ENCODE data around the gene SEMG1.

DNA sequence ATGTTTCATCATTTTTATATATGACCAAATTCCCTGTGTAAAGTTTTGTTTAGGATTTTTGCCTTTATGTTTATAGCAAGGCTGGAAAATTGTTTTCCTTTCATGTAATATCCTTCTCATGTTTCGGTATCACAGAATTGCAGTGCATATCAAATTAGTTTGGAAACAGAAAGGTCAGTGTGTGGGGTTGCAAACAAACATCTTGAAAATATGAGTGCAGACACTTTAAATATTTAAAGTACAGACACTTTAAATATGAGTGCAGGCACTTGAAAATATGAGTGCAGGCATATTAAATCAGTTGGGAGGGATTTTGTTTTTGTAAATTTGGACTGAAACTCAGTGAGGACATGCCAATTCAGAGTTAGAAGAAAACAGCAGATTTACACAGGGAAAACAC lies 41.0 kb downstream of the SEMG1 start:
- TF ChIP-seq, protein P1, sequence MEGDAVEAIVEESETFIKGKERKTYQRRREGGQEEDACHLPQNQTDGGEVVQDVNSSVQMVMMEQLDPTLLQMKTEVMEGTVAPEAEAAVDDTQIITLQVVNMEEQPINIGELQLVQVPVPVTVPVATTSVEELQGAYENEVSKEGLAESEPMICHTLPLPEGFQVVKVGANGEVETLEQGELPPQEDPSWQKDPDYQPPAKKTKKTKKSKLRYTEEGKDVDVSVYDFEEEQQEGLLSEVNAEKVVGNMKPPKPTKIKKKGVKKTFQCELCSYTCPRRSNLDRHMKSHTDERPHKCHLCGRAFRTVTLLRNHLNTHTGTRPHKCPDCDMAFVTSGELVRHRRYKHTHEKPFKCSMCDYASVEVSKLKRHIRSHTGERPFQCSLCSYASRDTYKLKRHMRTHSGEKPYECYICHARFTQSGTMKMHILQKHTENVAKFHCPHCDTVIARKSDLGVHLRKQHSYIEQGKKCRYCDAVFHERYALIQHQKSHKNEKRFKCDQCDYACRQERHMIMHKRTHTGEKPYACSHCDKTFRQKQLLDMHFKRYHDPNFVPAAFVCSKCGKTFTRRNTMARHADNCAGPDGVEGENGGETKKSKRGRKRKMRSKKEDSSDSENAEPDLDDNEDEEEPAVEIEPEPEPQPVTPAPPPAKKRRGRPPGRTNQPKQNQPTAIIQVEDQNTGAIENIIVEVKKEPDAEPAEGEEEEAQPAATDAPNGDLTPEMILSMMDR (IDR thresholded peaks at IDR 0.05): no peak
- TF ChIP-seq EZH2 (IDR thresholded peaks at IDR 0.05; ENCODE audit: borderline replicate concordance, insufficient read depth, low read depth, low read length, poor library complexity, severe bottlenecking): no peak
